Measurements from ENCODE around the gene TGIF2. TPM values are rescaled to one million over a fixed set of nuclear protein-coding genes. Genes with fewer than 3 reads are reported as not detected.

TGIF2 gene
- total RNA-seq, 1 experiment from 2014 or later: 17.1 TPM

GRCh38 chr20:36547186-36548005 lies 26.0 kb upstream of the TGIF2 start:
- no peak for DNase-seq (ENCODE audit: low read depth, low spot score)
- no peak for TF ChIP-seq CBX3 (IDR thresholded peaks at IDR 0.05; ENCODE audit: low read depth)
- TF ChIP-seq ZNF274 (IDR thresholded peaks at IDR 0.05; ENCODE audit: low read depth, low read length): no peak
- TF ChIP-seq EZH2 (IDR thresholded peaks at IDR 0.05): no peak
- TF ChIP-seq TCF7L2 (IDR thresholded peaks at IDR 0.05; ENCODE audit: borderline replicate concordance, extremely low read depth, insufficient read depth, insufficient read length): no peak
- no peak for TF ChIP-seq EZH2phosphoT487 (IDR thresholded peaks at IDR 0.05; ENCODE audit: borderline replicate concordance)
- no peak for TF ChIP-seq JUND (IDR thresholded peaks at IDR 0.05)
- no peak for TF ChIP-seq CEBPB (IDR thresholded peaks at IDR 0.05; ENCODE audit: low read depth)
- TF ChIP-seq ZBTB33 (IDR thresholded peaks at IDR 0.05; ENCODE audit: extremely low read depth, insufficient replicate concordance, low read length): no peak
- TF ChIP-seq CTCF (IDR thresholded peaks at IDR 0.05 in 2 of 3, conservative IDR thresholded peaks at IDR 0.05 in 1 of 3; ENCODE audit: borderline replicate concordance in 1 of 3, insufficient read depth in 1 of 3, low read depth in 2 of 3, low read length in 2 of 3): no peak
- no peak for TF ChIP-seq SP1 (IDR thresholded peaks at IDR 0.05; ENCODE audit: low read depth)
- no peak for TF ChIP-seq POLR2A (IDR thresholded peaks at IDR 0.05; ENCODE audit: borderline replicate concordance, extremely low read depth, insufficient read depth, insufficient read length)
- no peak for TF ChIP-seq POLR2AphosphoS5 (IDR thresholded peaks at IDR 0.05; ENCODE audit: low read depth, low read length)
- no peak for TF ChIP-seq REST (IDR thresholded peaks at IDR 0.05; ENCODE audit: low read depth)
- no peak for TF ChIP-seq ZFX (IDR thresholded peaks at IDR 0.05)
- Histone ChIP-seq H3K27ac (ENCODE audit: low read depth, low read length) (no peak overlapping the region), H2AFZ (ENCODE audit: low read depth, low read length, poor library complexity, severe bottlenecking) (no peak overlapping the region), H3K4me1 (ENCODE audit: control insufficient read depth in 1 of 2, insufficient read depth in 2 of 2, low read length in 2 of 2) (peaks cover 0 to 9% of the 10 kb centered on the region in 2 experiments; a peak in 3 of 4 replicates), H4K20me1 (ENCODE audit: insufficient read depth) (no peaks in the 10 kb centered on the region), H3K4me3 (replicated peaks in 1 of 2; ENCODE audit: low read depth in 1 of 2, low read length in 2 of 2) (no peak overlapping the region), H3K9me3 (ENCODE audit: control insufficient read depth in 1 of 2, insufficient read depth in 1 of 2, low read depth in 1 of 2, low read length in 2 of 2) (no peaks in the 10 kb centered on the region), H3K4me2 (ENCODE audit: low read length) (no peak overlapping the region), H3K27me3 (ENCODE audit: insufficient read depth, low read length) (no peaks in the 10 kb centered on the region), H3K36me3 (ENCODE audit: control insufficient read depth in 1 of 2, insufficient read depth in 2 of 2, low read length in 2 of 2) (peaks cover 0 to 5% of the 10 kb centered on the region in 2 experiments; a peak in 1 of 4 replicates), H3K79me2 (ENCODE audit: insufficient read depth, low read length) (peaks cover 4% of the 10 kb centered on the region; the same call in 1 of the 2 replicates), H3K9me2 (ENCODE audit: insufficient read depth) (no peaks in the 10 kb centered on the region), H3K9ac (ENCODE audit: low read length) (no peak overlapping the region)
- ATAC-seq: no peak
- ChIA-PET RAD21 (ENCODE audit: low non-redundant PET in 1 of 2, low total read pairs in 2 of 2, uncharacterized antibody in 2 of 2, unreplicated experiment in 2 of 2) (no interaction called here), CTCF (interaction anchor here (0.6 kb wide), 1 partner anchor 31 kb away, joined by 3 read pairs; no protein-coding TSS in a partner anchor), POLR2A (no interaction called here)
- intact Hi-C loops (cut with micrococcal nuclease): no loop called here
- BruUV-seq (replicated peaks): no TSS peak
